ENCODE measurements around the gene RANBP10.

The RANBP10 gene

GRCh38 chr16:67749436-67750078, 56.8 kb downstream of the RANBP10 start:
- no peak for DNase-seq

GRCh38 chr16:67748834-67749233, 57.5 kb downstream of the RANBP10 start:
- DNase-seq: no peak

GRCh38 chr16:67746846-67747245, 59.5 kb downstream of the RANBP10 start:
- no peak for DNase-seq

- DNase-seq: no peak
Observed at GRCh38 chr16:67741118-67741517, 65.2 kb downstream of the RANBP10 start.

- DNase-seq: no peak
Observed at GRCh38 chr16:67740391-67740790, 66.0 kb downstream of the RANBP10 start.

GRCh38 chr16:67736858-67737257, 69.5 kb downstream of the RANBP10 start:
- DNase-seq: no peak

- no peak for DNase-seq
Observed at GRCh38 chr16:67734731-67735201, 71.6 kb downstream of the RANBP10 start.

- no peak for DNase-seq
Observed at GRCh38 chr16:67733734-67734470, 72.5 kb downstream of the RANBP10 start.

GRCh38 chr16:67731753-67732095, 74.6 kb downstream of the RANBP10 start:
- DNase-seq: no peak

- no peak for DNase-seq
Observed at GRCh38 chr16:67731071-67731752, 75.1 kb downstream of the RANBP10 start.

GRCh38 chr16:67730326-67730725, 76.0 kb downstream of the RANBP10 start:
- no peak for DNase-seq

- no peak for DNase-seq
Observed at GRCh38 chr16:67729636-67730248, 76.6 kb downstream of the RANBP10 start.

- no peak for DNase-seq
Observed at GRCh38 chr16:67727521-67728485, 78.6 kb downstream of the RANBP10 start.

- DNase-seq: no peak
Observed at GRCh38 chr16:67726106-67727034, 80.0 kb downstream of the RANBP10 start.

- no peak for DNase-seq
Observed at GRCh38 chr16:67723911-67724305, 82.5 kb downstream of the RANBP10 start.

- DNase-seq: no peak
Observed at GRCh38 chr16:67723151-67723910, 83.0 kb downstream of the RANBP10 start.

GRCh38 chr16:67720236-67720635, 86.1 kb downstream of the RANBP10 start:
- DNase-seq: peak in 1 of 58 donors; percentile 7

GRCh38 chr16:67719778-67720144, 86.6 kb downstream of the RANBP10 start:
- DNase-seq: peak in 46 of 58 donors; percentile 13 to 77 (median 36)
